NCI-H1436 (cell line): ENCODE measurements around the gene CD47.

Source experiments
- DNase-seq: peaks from one replicate; lab custom pipeline; 2025; lab: John Stamatoyannopoulos, UW

The CD47 gene

GRCh38 chr3:108091498-108092250 is 843 bp upstream of the CD47 start:
- no peak for DNase-seq

DNA sequence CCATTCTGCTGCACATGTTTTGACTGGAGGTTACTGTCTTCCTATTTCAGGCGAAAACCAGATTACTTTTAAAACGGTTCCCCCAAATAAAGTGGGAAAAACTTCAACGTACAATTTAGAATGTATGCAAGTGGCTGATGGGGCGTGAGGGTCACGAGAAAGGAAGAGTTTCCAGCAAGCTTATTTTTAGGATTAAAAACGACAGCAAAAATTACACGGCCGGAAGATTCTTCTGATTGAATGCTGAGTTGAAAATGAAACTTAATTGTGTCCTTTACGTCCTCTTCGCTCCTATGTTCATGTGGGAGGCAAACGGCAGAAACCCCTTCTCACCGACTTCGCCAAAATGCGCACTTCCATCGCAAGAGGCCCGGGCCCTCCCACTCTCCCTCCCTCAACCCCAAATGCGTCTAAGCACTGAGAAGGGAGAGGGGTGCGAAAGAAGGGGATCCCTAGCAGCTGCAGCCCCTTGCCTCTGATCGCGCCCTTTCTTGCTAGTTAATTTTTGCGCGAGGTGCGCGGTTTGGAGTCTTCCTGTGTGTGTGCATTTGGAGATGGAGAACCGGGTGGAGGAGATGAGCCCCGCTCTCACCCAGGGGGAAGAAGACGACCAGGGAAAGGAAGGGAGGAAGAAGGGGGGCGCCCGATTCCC is 656 bp downstream of the CD47 start:
- no peak for DNase-seq

DNA sequence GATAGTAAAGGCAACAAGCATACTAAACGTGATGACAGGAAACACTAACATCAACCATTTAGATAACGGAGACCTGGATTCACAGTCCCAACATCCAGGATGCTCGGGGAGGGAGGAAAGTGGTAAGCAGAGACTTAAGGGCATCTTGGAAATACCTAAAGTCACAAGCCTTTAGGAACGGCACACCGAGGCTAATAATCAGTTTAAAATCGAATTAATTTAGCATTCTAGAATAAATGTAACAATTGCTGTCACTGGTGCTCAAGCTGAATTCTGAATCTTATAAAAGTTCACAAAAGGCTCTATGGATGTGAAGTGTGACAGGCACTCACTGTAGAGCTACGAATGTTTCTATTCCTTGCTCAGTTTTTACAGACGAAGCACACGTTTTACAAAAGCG is 1.3 kb downstream of the CD47 start:
- DNase-seq, result no peak

- no peak for DNase-seq
Measured at GRCh38 chr3:108088697-108089096, 2.1 kb downstream of the CD47 start.

GRCh38 chr3:108088146-108088545 is 2.7 kb downstream of the CD47 start:
- DNase-seq, result no peak

DNA sequence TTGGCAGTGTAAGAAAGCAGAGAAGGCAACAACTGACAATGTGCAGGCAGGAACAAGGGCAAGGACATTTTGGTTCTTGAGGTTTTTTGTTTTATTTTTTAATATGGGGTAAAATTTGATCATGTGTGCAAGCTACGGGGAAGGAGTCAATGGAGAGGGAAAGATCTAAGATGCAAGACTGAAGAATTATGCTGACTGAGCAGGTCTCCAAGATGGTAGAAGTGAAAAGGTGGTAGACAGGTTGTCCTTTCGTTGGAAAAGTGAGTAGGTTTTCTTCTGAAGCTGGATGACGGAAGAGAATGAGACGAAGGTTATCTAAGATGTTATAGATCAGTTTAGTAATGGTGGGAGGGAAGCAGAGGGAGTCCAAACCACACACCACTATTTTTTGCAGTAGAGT is 4.2 kb downstream of the CD47 start:
- DNase-seq, result no peak

DNA sequence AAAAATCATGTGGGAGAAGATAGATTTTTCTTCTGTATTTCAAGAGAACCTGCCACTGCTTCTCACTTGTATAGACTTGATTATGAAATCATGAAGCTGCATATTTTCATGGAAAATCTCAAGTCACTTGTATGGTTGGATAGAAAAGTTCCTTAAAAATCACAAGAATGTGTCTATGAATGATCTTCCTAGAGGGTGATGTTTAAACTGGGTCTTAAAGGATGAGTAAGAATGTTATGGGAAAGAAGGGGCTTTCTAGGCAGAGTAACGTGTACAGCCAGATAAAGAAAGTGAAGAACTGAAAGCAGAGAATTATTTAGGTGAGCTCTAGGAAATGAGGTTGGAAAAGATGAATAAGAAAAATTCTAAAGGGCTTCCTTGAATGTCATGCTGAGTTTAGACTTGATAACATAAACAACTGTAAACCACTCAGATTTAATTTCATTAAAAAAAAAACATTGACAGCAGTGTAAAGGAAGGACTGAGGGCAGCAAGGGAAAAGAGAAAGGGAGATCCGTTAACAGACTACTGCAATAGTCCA is 5.0 kb downstream of the CD47 start:
- no peak for DNase-seq

DNA sequence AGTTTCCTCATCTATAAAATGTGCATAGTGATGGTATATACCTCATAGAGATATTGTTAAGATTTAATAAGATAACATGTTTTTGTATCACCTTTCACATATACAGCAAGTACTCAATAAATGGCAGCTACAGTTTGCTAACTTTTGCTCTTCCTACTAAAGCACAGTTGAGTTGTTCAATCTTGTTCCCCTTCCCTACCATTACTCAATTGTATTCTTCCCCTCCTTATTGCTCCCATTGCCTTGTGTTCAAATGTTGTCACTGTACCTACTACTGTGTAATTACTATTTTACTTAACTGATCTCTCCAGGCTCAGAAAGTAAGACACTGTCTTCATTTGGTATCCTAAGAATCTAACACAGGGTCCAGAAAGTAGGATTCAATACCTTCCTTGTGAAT is 5.5 kb downstream of the CD47 start:
- no peak for DNase-seq

DNA sequence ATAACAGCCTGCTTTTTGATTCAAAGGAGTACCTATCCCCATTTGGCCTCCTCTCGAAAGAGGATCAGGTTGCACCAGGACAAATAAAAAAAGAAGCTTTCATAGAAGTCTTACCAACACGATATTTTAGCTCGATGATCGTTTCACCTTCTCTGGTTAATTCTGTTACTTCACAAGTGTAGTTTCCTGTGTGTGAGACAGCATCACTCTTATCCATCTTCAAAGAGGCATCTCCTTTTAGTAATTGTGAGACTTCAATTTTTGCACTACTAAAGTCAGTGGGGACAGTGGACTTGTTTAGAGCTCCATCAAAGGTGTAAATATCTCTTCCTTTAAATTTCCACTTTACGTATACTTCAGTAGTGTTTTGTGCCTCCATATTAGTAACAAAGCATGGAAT is 11.0 kb downstream of the CD47 start:
- DNase-seq, result no peak

DNA sequence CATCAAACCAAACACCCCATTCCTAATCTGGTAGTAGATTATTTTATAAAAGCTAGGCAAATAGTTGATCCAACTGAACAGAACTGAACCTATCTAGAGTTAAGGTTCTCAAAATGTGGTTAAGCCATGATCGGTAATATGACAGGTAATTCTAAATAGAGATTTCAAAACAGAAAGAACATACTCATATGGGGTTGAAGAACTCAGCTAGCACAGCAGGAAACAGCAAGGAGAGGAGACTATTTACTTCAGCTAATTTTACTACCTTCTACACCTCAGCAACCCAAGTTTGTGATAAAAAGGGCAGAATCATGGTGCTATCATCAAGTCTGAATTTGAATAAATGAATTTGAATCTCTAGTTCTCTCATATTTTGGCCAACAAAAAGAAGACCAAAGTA is 11.8 kb downstream of the CD47 start:
- DNase-seq, result no peak

- no peak for DNase-seq
Measured at GRCh38 chr3:108076564-108076963, 14.3 kb downstream of the CD47 start.

DNA sequence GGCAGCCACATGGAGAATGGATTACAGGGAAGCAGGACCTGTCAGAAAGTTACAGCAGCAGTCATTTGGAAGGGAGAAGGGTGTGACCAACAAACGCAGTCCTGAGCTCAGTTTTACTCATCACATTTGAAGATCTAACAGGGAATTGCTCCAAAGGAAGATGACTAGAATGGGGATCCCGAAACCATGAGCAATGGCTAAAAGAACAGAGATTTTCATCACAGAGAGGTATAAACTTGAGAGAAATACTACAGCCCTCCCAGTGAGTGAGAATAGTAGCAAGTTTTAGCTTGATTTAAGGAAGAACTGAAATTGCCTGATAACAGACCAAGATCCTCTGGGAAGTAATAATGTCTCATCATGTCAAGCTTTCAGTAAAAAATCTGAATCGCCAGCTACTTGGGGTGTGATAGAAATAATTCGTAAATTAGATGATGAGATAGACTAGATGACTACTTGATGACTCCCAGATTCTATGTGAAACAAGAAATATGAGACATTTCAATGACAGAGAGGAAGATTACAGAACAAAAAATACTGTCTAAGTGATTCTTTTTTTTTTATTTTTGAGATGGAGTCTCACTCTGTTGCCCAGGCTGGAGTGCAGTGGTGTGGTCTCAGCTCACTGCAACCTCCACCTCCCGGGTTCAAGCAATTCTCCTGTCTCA is 16.9 kb downstream of the CD47 start:
- DNase-seq, result no peak

DNA sequence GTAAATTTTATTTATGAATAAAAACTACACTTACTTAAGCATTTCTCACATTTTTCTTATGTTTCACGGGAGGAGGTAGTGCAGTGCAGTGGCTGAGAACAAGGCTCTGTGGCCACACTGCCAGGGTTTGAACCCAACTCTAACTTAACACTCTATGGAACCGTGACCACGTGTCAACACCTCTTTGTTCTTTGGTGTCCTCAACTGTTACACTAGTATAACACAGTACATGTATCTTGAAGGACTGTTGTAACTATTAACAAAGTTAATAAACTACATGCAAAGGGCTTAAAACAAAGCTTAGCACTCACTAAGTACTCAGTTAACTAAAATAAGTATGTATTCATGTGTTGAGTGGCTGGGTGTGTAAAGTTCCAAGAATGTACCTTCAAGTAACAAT is 19.5 kb downstream of the CD47 start:
- DNase-seq, result no peak

- DNase-seq, result no peak
Measured at GRCh38 chr3:108070356-108070755, 20.5 kb downstream of the CD47 start.

DNA sequence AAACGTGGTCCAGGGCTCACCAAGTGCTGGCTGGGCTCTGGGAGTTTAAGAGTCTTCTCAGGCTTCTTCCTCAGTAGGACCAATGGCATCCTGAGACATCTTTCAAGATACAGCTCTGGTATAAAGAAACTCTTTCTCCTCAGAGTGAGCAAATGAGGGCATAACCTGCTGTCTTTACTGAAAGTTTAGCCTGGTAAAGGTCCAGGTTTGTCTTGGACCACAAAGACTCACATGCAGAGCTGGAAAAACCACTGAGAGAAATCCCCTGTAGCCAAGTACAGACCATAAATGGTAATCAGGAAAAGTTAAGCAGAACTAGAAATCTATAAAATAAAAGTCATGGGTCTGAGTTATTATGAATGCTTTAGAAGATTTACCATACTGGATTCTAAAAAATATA is 23.1 kb downstream of the CD47 start:
- no peak for DNase-seq

DNA sequence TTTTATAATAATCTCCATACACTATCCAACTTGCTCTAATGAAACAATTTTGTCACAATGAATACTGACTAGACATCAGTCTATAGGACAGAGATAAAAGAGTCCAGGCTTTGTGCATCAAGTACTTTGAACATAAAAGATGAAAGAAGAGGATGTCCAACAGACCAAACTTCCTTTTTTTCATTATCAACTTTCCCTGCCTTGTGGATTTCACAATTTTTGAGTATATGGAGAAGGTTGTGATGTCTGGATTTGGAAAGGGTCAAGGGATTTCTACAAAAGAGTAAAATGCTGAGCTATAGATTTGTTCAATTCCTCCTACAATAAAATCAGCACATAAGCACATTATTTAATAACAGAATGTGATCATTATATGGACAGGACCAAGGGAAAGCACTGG is 25.7 kb downstream of the CD47 start:
- DNase-seq, result no peak

DNA sequence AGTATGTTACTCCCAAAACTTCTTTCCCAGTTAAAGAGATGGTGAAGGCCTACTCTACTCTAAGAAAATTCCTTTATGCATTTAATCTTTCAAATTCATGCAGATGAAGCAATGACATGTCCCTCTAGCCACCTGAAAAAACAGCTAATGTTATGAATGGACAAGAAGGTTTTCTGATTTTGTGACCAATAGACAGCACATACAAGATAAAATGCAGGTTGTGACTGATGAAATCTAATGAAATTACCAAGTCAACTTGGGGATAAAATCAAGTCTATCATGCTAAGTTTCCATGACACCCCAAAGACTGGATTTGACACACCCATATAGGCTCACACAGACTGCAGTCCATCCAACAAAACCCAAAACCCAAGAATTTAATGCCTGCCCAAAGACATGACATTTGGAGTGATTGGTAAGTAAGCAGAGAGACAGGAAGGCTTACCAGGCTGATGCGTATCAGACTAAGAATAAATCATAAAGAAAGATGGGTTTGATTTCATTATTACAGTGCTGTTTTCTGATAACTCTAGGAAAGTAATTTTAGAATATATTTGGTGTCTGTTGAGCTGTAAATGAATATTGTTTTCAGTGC is 26.4 kb downstream of the CD47 start:
- DNase-seq, result no peak

- no peak for DNase-seq
Measured at GRCh38 chr3:108062051-108062450, 28.8 kb downstream of the CD47 start.

DNA sequence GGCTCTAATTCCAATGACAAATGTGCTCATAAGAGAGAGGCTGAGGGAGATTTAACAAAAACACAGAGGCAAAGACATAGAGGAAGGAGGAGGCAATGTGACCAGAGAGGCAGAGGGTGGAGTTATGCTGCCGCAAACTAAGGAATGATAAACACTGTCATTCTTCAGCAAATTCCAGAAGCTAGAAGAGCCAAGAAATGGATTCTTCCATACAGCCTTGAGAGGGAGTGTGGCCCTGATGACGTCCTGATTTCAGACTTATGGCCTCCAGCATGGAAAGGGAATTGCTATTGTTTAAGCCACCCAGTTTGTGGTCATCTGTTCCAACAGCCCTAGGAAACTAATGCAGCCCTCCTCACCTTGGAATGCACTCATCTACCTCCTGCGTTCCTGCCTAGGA is 30.5 kb downstream of the CD47 start:
- no peak for DNase-seq

- DNase-seq, result no peak
Measured at GRCh38 chr3:108055931-108056330, 34.9 kb downstream of the CD47 start.

- DNase-seq, result no peak
Measured at GRCh38 chr3:108054935-108055334, 35.9 kb downstream of the CD47 start.

DNA sequence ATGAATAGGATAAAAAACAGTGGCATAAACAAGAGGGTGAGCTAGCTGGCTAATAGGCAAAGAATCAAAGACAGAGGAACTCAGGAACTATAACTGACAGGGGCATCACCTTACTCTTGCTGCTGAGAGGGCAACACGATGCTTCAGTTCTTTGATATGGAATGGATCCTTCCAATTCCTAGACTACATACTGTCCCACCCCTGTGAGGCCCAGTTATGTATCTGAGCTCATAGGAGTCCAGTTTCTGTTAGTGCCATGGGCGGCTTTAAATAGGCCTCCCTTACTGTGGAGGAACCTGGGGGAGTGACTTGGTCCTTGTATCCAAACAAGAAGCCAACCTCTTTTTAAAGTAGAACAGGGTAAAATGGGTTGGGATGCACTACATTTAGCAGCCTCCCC is 37.3 kb downstream of the CD47 start:
- DNase-seq, result no peak

DNA sequence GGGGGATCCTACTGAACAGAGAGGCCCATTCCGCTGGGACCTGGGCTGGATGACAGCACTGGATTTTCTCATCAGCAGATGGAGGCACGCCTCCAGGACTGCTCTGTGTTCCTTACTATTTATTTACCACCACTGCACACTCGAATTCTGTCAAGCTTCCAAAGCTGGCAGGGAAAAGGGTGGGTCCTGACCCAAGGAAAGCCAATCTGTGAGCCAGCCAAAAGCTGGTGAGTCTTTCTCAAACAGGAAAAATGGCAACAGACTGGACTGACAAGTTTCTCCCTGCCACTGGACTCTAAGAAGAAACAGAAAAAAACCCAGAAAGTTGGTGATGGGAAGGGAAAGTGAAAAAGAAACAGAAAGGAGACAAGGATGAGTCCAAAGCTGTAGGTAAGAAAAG is 37.8 kb downstream of the CD47 start:
- DNase-seq, result no peak
